Adrenal gland (tissue), 5 donors: ENCODE data around the gene AFTPH.

Source experiments
- POLR2A ChIP-seq, 2 donors: fragments of 450-650 bp; IDR thresholded peaks; one replicate each; pipeline ENCODE4 v1.6.1; 2017; ENCODE audit warnings: antibody characterized with exemption in 2 of 2, mild to moderate bottlenecking in 2 of 2, moderate library complexity in 1 of 2
- TF ChIP-seq, protein P1 (sequence below), 6 experiments: fragments of 450-650 bp in 4 of 6; fragments of 200-600 bp in 2 of 6; sonication (generic) in 1 of 6; IDR thresholded peaks; 1 replicate in 5 of 6; 2 replicates in 1 of 6; pipeline versions ENCODE4 v1.5.1 to v1.8.0; 2016 to 2021; ENCODE audit warnings: antibody characterized with exemption in 6 of 6, mild to moderate bottlenecking in 2 of 6, moderate library complexity in 1 of 6
- donor health status: DM: no; HTN: no; CAD: no.

- TF ChIP-seq, protein P1, sequence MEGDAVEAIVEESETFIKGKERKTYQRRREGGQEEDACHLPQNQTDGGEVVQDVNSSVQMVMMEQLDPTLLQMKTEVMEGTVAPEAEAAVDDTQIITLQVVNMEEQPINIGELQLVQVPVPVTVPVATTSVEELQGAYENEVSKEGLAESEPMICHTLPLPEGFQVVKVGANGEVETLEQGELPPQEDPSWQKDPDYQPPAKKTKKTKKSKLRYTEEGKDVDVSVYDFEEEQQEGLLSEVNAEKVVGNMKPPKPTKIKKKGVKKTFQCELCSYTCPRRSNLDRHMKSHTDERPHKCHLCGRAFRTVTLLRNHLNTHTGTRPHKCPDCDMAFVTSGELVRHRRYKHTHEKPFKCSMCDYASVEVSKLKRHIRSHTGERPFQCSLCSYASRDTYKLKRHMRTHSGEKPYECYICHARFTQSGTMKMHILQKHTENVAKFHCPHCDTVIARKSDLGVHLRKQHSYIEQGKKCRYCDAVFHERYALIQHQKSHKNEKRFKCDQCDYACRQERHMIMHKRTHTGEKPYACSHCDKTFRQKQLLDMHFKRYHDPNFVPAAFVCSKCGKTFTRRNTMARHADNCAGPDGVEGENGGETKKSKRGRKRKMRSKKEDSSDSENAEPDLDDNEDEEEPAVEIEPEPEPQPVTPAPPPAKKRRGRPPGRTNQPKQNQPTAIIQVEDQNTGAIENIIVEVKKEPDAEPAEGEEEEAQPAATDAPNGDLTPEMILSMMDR (IDR thresholded peaks at IDR 0.05) = no peak
- TF ChIP-seq POLR2A (IDR thresholded peaks at IDR 0.05) = no peak
These were observed 113.8 kb downstream of the AFTPH start for GRCh38 chr2:64637931-64638330.
